ENCODE results near the gene SRSF12. TPM values are rescaled to one million over a fixed set of nuclear protein-coding genes. Genes with fewer than 3 reads are reported as not detected.

The SRSF12 gene
- total and polyA plus RNA-seq, 3 donors from 2014 or later = 14.7 to 30.1 (median 21.7) TPM

- Histone ChIP-seq H3K27ac (peak overlapping the region in 1 of 2 donors; percentile 75), H3K4me3 (peak overlapping the region; percentile 70 to 79), H3K36me3 (ENCODE audit: low read depth, missing control alignments) (no peaks in the 10 kb centered on the region), H3K9me3 (no peaks in the 10 kb centered on the region), H3K27me3 (no peaks in the 10 kb centered on the region), H3K4me1 (peaks cover 5% of the 10 kb centered on the region)
- 4 to 6% methylated on average over 16 to 17 of the region's 17 CpGs for WGBS, 2 donors
- TF ChIP-seq POLR2A (IDR thresholded peaks at IDR 0.05) (no peak), CTCF (IDR thresholded peaks at IDR 0.05) (no peak)
- intact Hi-C loops (cut with DNase I; ENCODE audit: low total_unique reads) = no loop called here
- peak; percentile 28 for DNase-seq
Measured at GRCh38 chr6:89145091-89145955, 27.5 kb upstream of the SRSF12 start.

- TF ChIP-seq POLR2A (IDR thresholded peaks at IDR 0.05) (no peak), CTCF (IDR thresholded peaks at IDR 0.05) (no peak)
- intact Hi-C loops (cut with DNase I; ENCODE audit: low total_unique reads) = no loop called here
- peaks cover 5% of the 10 kb centered on the region for H3K4me1 ChIP-seq
- 53 to 58% methylated on average over 2 of the region's 2 CpGs for WGBS, 2 donors
- DNase-seq = no peak
- no peaks in the 10 kb centered on the region for H3K27me3 ChIP-seq
- H3K36me3 ChIP-seq (ENCODE audit: low read depth, missing control alignments) = no peaks in the 10 kb centered on the region
- no peak overlapping the region for H3K27ac ChIP-seq
- H3K4me3 ChIP-seq = no peak overlapping the region
- H3K9me3 ChIP-seq = no peaks in the 10 kb centered on the region
Measured at GRCh38 chr6:89144354-89144906, 26.6 kb upstream of the SRSF12 start.

GRCh38 chr6:89140347-89141156 is 22.7 kb upstream of the SRSF12 start:
- Histone ChIP-seq H3K36me3 (ENCODE audit: low read depth, missing control alignments) (no peaks in the 10 kb centered on the region), H3K4me1 (no peaks in the 10 kb centered on the region), H3K9me3 (no peaks in the 10 kb centered on the region), H3K27ac (no peak overlapping the region), H3K27me3 (no peaks in the 10 kb centered on the region), H3K4me3 (no peak overlapping the region)
- DNase-seq = no peak
- intact Hi-C loops (cut with DNase I; ENCODE audit: low total_unique reads) = no loop called here
- TF ChIP-seq POLR2A (IDR thresholded peaks at IDR 0.05) (no peak), CTCF (IDR thresholded peaks at IDR 0.05) (no peak)
- WGBS, 2 donors = 79 to 83% methylated on average over 7 of the region's 7 CpGs

- intact Hi-C loops (cut with DNase I; ENCODE audit: low total_unique reads) = no loop called here
- no peaks in the 10 kb centered on the region for H3K27me3 ChIP-seq
- no peaks in the 10 kb centered on the region for H3K4me1 ChIP-seq
- no peak overlapping the region for H3K4me3 ChIP-seq
- TF ChIP-seq CTCF (IDR thresholded peaks at IDR 0.05) (no peak), POLR2A (IDR thresholded peaks at IDR 0.05) (no peak)
- 79 to 82% methylated on average over 5 of the region's 5 CpGs for WGBS, 2 donors
- no peaks in the 10 kb centered on the region for H3K36me3 ChIP-seq (ENCODE audit: low read depth, missing control alignments)
- DNase-seq = no peak
- no peaks in the 10 kb centered on the region for H3K9me3 ChIP-seq
- H3K27ac ChIP-seq = no peak overlapping the region
Measured at GRCh38 chr6:89139509-89140346, 21.9 kb upstream of the SRSF12 start.

All from testis (tissue), 3 donors.